ENCODE data around the gene AGPAT3.
A peak's percentile ranks its signal among the peaks of the same experiment; 100 is the strongest.

Gene AGPAT3

DNA sequence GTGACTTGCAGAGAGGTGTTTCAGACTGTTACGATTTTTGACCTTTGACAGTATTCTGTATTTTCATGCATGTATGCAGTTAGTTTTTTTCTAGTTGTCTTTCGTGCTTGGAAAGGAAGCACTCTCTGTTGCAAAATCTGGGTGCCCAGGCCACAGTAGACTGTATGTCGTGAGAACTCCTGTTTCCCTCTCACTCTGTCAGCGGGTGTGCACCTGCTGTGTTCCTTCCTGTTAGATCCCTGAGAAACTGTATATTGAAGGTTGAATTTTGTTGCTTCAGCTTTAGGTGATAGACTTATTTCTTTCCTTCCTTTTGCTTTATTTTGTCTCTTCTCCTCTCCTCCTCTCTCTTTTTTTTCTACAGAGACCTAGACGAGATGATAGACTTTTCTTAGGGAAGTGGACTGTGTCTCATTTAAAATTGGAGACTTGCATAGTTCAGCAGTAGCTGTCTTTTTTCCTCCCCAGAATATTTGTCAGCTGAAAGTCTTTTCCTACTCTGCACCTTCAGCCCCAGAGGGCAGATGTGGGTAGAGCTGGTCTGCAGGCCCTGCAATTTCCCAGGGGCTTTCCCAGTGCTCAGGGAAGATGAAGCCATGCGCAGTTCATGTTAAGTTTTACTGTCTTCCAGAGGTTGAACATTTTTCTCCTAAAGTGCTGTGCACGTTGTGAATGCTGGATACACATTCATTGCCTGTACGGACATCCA, 148.5 kb downstream of the AGPAT3 start:
- 43 to 55% methylated on average over 3 to 4 of the region's 8 CpGs for WGBS, 2 experiments (ENCODE audit: insufficient coverage in 2 of 2)
- Histone ChIP-seq H3K9me3 (ENCODE audit: control insufficient read depth, low read length) (no peaks in the 10 kb centered on the region), H3K4me3 (ENCODE audit: extremely low read depth, insufficient read depth, low read length, poor library complexity, severe bottlenecking) (peak overlapping the region; percentile 71), H3K4me1 (ENCODE audit: control insufficient read depth, insufficient read depth, low read length, poor library complexity, severe bottlenecking) (peaks cover 12% of the 10 kb centered on the region), H3K27ac (ENCODE audit: low read depth, low read length, severe bottlenecking) (peak overlapping the region; percentile 90), H3K36me3 (ENCODE audit: control insufficient read depth, insufficient read depth, low read length) (peaks cover 4% of the 10 kb centered on the region)

DNA sequence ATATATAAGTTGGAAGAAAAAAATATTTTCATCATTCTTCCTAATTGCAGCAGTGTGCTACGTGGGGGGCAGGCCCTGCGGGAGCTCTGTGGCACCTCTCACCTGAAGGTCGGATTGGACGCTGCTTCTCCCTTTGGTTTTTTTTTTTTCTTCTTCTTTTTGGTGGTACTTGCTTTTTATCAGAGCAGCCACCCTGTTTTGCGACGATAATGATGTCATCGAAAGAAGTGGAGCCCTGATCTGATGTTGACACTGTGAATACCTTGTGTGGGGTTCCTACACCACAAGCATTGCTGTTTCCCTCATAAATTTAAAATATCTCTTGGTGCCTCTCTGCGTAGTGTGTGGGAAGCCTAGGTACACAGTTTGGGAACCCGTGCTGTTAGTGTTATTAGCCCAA, 152.6 kb downstream of the AGPAT3 start:
- H3K36me3 ChIP-seq (ENCODE audit: control insufficient read depth, insufficient read depth, low read length) = peaks cover 4% of the 10 kb centered on the region
- no peak overlapping the region for H3K4me3 ChIP-seq (ENCODE audit: extremely low read depth, insufficient read depth, low read length, poor library complexity, severe bottlenecking)
- H3K27ac ChIP-seq (ENCODE audit: low read depth, low read length, severe bottlenecking) = no peak overlapping the region
- no peaks in the 10 kb centered on the region for H3K4me1 ChIP-seq (ENCODE audit: control insufficient read depth, insufficient read depth, low read length, poor library complexity, severe bottlenecking)
- WGBS, 2 experiments (ENCODE audit: insufficient coverage in 2 of 2) = 82 to 100% methylated on average over 2 of the region's 9 CpGs
- no peaks in the 10 kb centered on the region for H3K9me3 ChIP-seq (ENCODE audit: control insufficient read depth, low read length)

DNA sequence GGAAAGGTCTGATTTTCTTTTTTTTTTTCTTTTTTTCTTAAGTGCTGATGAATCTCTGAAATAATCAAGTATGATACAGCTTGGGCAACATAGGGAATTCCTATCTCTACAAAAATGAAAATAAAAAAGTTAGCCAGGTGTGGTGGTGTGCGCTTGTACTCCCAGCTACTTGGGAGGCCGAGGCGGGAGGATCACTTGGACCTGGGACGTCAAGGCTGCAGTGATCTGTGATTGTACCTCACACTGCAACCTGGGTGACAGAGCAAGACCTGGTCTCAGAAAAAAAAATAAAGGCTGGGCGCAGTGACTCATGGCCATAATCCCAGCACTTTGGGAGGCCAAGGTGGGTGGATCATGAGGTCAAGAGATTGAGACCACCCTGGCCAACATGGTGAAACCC, 153.1 kb downstream of the AGPAT3 start:
- H3K4me3 ChIP-seq (ENCODE audit: extremely low read depth, insufficient read depth, low read length, poor library complexity, severe bottlenecking) = no peak overlapping the region
- H3K36me3 ChIP-seq (ENCODE audit: control insufficient read depth, insufficient read depth, low read length) = peaks cover 4% of the 10 kb centered on the region
- no peaks in the 10 kb centered on the region for H3K9me3 ChIP-seq (ENCODE audit: control insufficient read depth, low read length)
- 91 to 93% methylated on average over 5 of the region's 5 CpGs for WGBS, 2 experiments (ENCODE audit: insufficient coverage in 2 of 2)
- no peaks in the 10 kb centered on the region for H3K4me1 ChIP-seq (ENCODE audit: control insufficient read depth, insufficient read depth, low read length, poor library complexity, severe bottlenecking)
- no peak overlapping the region for H3K27ac ChIP-seq (ENCODE audit: low read depth, low read length, severe bottlenecking)

DNA sequence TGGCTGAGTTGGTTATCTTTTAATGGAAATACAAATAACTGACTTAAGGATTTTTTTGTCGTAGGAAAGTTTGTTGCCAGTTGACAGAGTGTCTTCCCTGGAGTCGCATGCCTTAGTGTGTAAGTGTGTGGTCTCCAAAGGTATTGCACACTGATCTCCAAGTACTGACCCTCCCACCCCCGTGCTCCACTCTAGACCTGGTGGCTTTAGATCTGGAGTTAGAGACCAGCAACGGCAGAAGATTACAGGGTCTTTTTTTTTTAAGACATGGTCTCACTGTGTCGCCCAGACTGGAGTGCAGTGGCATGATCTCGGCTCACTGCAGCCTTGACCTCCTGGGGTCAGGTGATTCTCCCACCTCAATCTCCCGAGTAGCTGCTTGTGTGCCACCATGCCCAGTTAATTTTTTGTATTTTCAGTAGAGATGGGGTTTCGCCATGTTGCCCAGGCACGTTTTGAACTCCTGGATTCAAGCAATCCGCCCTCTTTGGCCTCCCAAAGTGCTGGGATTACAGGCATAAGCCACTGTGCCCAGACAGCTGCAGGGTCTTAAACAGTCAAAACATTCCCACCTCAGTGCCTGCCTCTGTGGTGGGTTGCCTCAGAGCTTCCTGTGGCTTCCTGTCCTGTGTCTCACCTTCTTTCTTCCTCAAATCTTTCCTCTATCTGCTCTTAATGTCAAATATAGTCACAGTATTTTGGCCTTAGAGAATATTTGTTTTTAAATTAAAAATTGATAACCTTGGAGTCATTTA, 154.0 kb downstream of the AGPAT3 start:
- H3K9me3 ChIP-seq (ENCODE audit: control insufficient read depth, low read length) = no peaks in the 10 kb centered on the region
- no peak overlapping the region for H3K27ac ChIP-seq (ENCODE audit: low read depth, low read length, severe bottlenecking)
- H3K4me3 ChIP-seq (ENCODE audit: extremely low read depth, insufficient read depth, low read length, poor library complexity, severe bottlenecking) = no peak overlapping the region
- H3K4me1 ChIP-seq (ENCODE audit: control insufficient read depth, insufficient read depth, low read length, poor library complexity, severe bottlenecking) = no peaks in the 10 kb centered on the region
- 92 to 94% methylated on average over 9 of the region's 10 CpGs for WGBS, 2 experiments (ENCODE audit: insufficient coverage in 2 of 2)
- peaks cover 4% of the 10 kb centered on the region for H3K36me3 ChIP-seq (ENCODE audit: control insufficient read depth, insufficient read depth, low read length)

DNA sequence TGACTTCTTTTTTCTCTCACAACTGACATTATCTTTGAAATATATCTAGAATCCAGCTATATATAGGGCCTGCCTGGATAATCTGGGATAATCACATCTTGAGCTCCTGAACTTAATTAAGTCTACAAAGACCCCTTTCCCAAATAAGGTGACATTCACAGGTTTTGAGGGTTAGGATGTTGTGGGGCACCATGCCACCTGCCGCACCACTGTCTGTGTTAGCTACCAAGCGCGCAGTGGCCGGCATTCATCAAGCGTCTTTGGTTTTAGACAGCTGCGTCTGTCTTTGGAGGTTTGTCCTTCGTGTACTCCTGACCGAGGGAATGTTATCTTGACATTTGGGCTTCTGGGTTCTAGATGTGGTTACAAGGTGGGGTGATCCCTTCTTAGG, 154.5 kb downstream of the AGPAT3 start:
- H3K4me1 ChIP-seq (ENCODE audit: control insufficient read depth, insufficient read depth, low read length, poor library complexity, severe bottlenecking) = peaks cover under 1% of the 10 kb centered on the region

DNA sequence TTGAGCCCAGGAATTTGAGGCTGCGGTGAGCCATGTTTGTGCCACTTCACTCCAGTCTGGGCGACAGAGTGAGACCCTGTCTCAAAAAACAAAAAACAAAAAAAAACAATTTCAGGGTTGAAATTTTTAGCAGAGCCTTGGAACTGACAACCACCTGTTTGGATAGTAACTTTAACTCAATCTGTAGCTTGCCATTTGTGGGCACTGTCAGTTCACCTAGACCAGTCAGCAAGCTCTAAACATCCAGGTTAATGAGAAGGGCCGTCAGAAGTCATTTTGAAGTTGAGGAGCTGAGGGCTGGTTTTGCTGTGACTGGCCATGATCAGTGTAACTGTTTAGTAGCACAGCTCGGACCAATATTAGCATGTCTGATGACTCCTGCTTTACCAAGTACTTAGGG, 155.5 kb downstream of the AGPAT3 start:
- Histone ChIP-seq H3K4me3 (ENCODE audit: extremely low read depth, insufficient read depth, low read length, poor library complexity, severe bottlenecking) (no peak overlapping the region), H3K9me3 (ENCODE audit: control insufficient read depth, low read length) (no peaks in the 10 kb centered on the region), H3K36me3 (ENCODE audit: control insufficient read depth, insufficient read depth, low read length) (peaks cover 4% of the 10 kb centered on the region), H3K27ac (ENCODE audit: low read depth, low read length, severe bottlenecking) (no peak overlapping the region), H3K4me1 (ENCODE audit: control insufficient read depth, insufficient read depth, low read length, poor library complexity, severe bottlenecking) (peaks cover 10% of the 10 kb centered on the region)
- 73 to 74% methylated on average over 3 of the region's 4 CpGs for WGBS, 2 experiments (ENCODE audit: insufficient coverage in 2 of 2)

More for the DNA sequence above, 154.5 kb downstream of the AGPAT3 start:
- no peak overlapping the region for H3K27ac ChIP-seq (ENCODE audit: low read depth, low read length, severe bottlenecking)
- H3K9me3 ChIP-seq (ENCODE audit: control insufficient read depth, low read length) = no peaks in the 10 kb centered on the region
- no peak overlapping the region for H3K4me3 ChIP-seq (ENCODE audit: extremely low read depth, insufficient read depth, low read length, poor library complexity, severe bottlenecking)
- 97% methylated on average over 7 to 8 of the region's 8 CpGs for WGBS, 2 experiments (ENCODE audit: insufficient coverage in 2 of 2)
- H3K36me3 ChIP-seq (ENCODE audit: control insufficient read depth, insufficient read depth, low read length) = peaks cover 4% of the 10 kb centered on the region

DNA sequence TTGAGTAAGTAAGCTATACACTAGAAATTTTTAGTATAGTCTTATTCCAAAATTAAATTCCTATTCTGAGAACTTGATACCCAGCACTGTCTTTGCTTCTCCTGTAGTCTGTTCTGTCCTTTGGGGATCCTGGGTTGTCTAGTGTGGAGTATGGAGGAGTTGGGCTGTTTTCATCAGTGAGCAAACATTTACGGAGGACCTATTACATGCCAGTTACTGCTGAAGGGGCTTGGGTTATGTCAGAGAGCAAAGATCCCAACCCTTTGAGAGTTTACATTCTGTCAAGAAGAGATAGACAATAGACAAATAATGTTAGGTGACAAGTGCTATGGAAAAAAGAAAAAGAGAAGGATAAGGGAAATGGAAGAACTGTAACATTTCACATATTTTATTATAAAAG, 156.0 kb downstream of the AGPAT3 start:
- Histone ChIP-seq H3K4me3 (ENCODE audit: extremely low read depth, insufficient read depth, low read length, poor library complexity, severe bottlenecking) (no peak overlapping the region), H3K27ac (ENCODE audit: low read depth, low read length, severe bottlenecking) (no peak overlapping the region), H3K36me3 (ENCODE audit: control insufficient read depth, insufficient read depth, low read length) (peaks cover 4% of the 10 kb centered on the region), H3K4me1 (ENCODE audit: control insufficient read depth, insufficient read depth, low read length, poor library complexity, severe bottlenecking) (peaks cover 15% of the 10 kb centered on the region), H3K9me3 (ENCODE audit: control insufficient read depth, low read length) (no peaks in the 10 kb centered on the region)
- 83% methylated on average over 1 of the region's 1 CpG; no CpG with 5 or more reads in 1 of the 2 experiments for WGBS, 2 experiments (ENCODE audit: insufficient coverage in 2 of 2)

DNA sequence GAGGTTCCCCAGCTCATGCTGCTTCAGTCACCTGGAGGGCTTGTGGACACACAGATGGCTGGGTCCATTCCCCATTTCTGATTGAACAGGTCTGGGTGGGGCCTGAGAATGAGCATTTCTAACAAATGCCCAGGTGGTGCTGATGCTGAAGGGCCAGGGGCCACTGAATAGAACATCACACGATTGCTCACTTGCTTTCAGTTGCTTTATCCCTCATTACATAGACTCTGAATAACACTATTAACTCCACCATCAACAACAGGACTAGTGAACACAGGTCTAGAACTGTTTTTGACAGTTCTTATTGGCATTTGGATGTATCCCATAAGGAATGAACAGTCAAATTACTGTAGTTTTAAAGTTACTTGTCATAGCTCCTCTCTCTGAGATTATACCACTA, 159.2 kb downstream of the AGPAT3 start:
- H3K9me3 ChIP-seq (ENCODE audit: control insufficient read depth, low read length) = no peaks in the 10 kb centered on the region
- peaks cover 12% of the 10 kb centered on the region for H3K36me3 ChIP-seq (ENCODE audit: control insufficient read depth, insufficient read depth, low read length)
- H3K4me3 ChIP-seq (ENCODE audit: extremely low read depth, insufficient read depth, low read length, poor library complexity, severe bottlenecking) = no peak overlapping the region
- no peak overlapping the region for H3K27ac ChIP-seq (ENCODE audit: low read depth, low read length, severe bottlenecking)
- H3K4me1 ChIP-seq (ENCODE audit: control insufficient read depth, insufficient read depth, low read length, poor library complexity, severe bottlenecking) = peaks cover 18% of the 10 kb centered on the region
- WGBS, 2 experiments (ENCODE audit: insufficient coverage in 2 of 2) = 80% methylated on average over 1 of the region's 1 CpG; no CpG with 5 or more reads in 1 of the 2 experiments

DNA sequence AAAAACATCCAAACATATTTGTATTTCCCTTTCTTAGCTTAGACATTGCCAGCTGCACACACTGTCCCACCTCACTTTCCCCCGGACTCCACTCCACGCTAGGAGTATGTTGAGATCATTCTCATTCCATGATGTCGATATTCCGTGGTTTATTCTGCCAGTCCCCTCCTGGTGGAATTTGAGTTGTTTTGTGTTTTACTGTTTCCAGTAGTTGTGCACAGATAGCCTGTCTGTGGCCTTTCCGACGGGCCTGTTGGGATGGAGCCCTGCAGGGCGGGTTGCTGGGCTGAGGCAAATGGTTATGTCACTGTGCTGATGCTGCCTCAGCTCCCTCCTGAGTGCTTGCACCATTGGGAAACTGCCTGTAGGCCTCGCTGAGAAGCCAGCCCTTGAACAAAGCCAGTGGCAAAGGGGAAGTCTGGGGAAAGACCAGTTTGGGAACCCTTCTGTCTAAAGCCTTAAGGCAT, 159.9 kb downstream of the AGPAT3 start:
- H3K4me1 ChIP-seq (ENCODE audit: control insufficient read depth, insufficient read depth, low read length, poor library complexity, severe bottlenecking) = peaks cover 18% of the 10 kb centered on the region
- peak overlapping the region; percentile 65 for H3K27ac ChIP-seq (ENCODE audit: low read depth, low read length, severe bottlenecking)
- 80 to 85% methylated on average over 1 to 6 of the region's 8 CpGs for WGBS, 2 experiments (ENCODE audit: insufficient coverage in 2 of 2)
- no peak overlapping the region for H3K4me3 ChIP-seq (ENCODE audit: extremely low read depth, insufficient read depth, low read length, poor library complexity, severe bottlenecking)
- no peaks in the 10 kb centered on the region for H3K9me3 ChIP-seq (ENCODE audit: control insufficient read depth, low read length)
- peaks cover 12% of the 10 kb centered on the region for H3K36me3 ChIP-seq (ENCODE audit: control insufficient read depth, insufficient read depth, low read length)

DNA sequence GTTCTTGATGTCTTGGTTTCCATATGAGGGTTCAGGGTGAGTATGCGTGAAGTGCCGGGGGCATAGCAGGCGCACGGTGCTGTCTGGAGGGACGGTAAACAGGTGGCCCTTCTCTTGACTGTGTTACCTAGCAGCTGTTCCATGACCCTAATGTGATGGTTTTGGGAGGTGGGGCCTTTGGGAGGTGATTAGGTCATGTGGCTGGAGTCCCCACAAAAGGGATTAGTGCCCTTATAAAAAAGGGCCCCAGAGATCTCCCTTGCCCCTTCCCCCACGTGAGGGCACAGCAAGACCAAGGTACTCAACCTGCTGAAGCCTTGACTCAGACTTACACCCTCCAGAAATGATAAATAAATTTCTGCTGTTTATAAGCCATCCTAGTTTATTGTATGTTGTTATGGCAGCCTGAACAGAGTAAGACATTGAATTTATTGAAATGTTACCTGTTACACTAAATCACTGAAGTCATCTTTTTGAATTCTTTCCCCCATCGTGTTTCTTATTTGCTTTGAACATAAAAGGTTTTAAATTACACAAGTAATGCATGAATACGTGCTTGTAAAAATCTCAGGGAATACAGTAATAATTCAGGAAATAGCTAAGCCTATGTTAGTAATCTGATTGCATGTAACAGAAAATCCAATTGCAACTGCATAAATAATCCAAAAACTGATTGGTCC, 162.7 kb downstream of the AGPAT3 start:
- WGBS, 2 experiments (ENCODE audit: insufficient coverage in 2 of 2) = 87 to 96% methylated on average over 5 of the region's 8 CpGs
- H3K36me3 ChIP-seq (ENCODE audit: control insufficient read depth, insufficient read depth, low read length) = peaks cover 25% of the 10 kb centered on the region

More for the DNA sequence above, 162.7 kb downstream of the AGPAT3 start:
- Histone ChIP-seq H3K4me1 (ENCODE audit: control insufficient read depth, insufficient read depth, low read length, poor library complexity, severe bottlenecking) (peaks cover 18% of the 10 kb centered on the region), H3K9me3 (ENCODE audit: control insufficient read depth, low read length) (no peaks in the 10 kb centered on the region), H3K27ac (ENCODE audit: low read depth, low read length, severe bottlenecking) (no peak overlapping the region), H3K4me3 (ENCODE audit: extremely low read depth, insufficient read depth, low read length, poor library complexity, severe bottlenecking) (no peak overlapping the region)
